ENCODE results near the gene BARD1. TPM values are rescaled to one million over a fixed set of nuclear protein-coding genes. Genes with fewer than 3 reads are reported as not detected.
A peak's percentile ranks its signal among the peaks of the same experiment; 100 is the strongest.
"Not testable (repeated sequence)": the region's sequence is repeated elsewhere in the genome, so short reads cannot be mapped to it uniquely, and the experiment has no call there.

BARD1 gene
- polyA plus RNA-seq, 6 donors from 2014 or later = 10.4 to 24.9 (median 17.8) TPM

- no peak for ATAC-seq (ENCODE audit: low read depth in 2 of 2)
- Mint-ChIP-seq H3K4me3 (no peak overlapping the region), H3K36me3 (peaks cover under 1 to 10% of the 10 kb centered on the region in 2 donors)
Measured at GRCh38 chr2:214695789-214696188, 113.7 kb downstream of the BARD1 start.

DNA sequence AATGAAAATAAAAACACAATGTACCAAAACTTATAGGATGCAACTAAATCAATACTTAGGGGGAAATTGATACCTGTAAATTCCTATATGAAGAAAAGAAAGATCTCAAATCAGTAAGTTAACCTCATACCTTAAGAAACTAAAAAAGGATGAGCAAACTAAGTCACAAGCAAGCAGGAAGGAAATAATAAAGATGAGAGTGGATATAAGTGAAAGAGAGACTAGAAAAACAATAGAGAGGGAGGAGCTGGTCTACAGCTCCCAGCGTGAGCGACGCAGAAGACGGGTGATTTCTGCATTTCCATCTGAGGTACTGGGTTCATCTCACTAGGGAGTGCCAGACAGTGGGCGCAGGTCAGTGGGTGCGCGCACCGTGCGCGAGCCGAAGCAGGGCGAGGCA is 125.9 kb downstream of the BARD1 start:
- H3K9me3 Mint-ChIP-seq = peaks cover 0 to 16% (median 4%) of the 10 kb centered on the region in 7 donors
- not testable (repeated sequence) for H3K27me3 Mint-ChIP-seq; H3K36me3 Mint-ChIP-seq; H3K4me1 Mint-ChIP-seq; DNase-seq; ATAC-seq (ENCODE audit: low read depth in 2 of 2)
- peak overlapping the region; percentile 60 to 93 (median 84) for H3K4me3 Mint-ChIP-seq
- H3K27ac Mint-ChIP-seq = peak overlapping the region in 3 of 6 donors; percentile 47 to 85 (median 62)

More at GRCh38 chr2:214695789-214696188, 113.7 kb downstream of the BARD1 start:
- peaks cover 2 to 19% (median 8%) of the 10 kb centered on the region in 7 donors for H3K9me3 Mint-ChIP-seq
- H3K27me3 Mint-ChIP-seq = no peaks in the 10 kb centered on the region
- DNase-seq = no peak
- no peak overlapping the region for H3K27ac Mint-ChIP-seq
- H3K4me1 Mint-ChIP-seq = no peaks in the 10 kb centered on the region

DNA sequence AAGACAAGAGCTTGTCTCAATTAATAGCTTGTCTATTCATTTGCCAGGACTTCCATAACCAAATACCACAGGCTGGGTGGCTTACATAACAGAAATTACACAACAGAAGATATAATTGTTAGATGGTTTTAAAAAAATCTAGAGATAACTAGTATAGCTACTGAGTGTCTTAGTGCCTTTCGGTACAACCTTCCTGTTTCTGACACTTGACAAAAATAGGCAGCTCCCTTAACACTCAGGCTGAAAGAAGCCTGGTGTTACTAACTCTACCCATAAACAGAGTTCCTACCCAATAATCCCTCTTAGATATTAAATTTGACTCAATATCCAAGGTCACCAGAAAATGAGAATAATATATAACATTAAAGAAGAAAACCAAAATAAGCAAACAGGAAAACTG is 129.7 kb downstream of the BARD1 start:
- peaks cover 0 to 8% (median 5%) of the 10 kb centered on the region in 3 donors for H3K27me3 Mint-ChIP-seq
- ATAC-seq (ENCODE audit: low read depth in 2 of 2) (no peak), DNase-seq (no peak)
- peaks cover 4 to 7% (median 6%) of the 10 kb centered on the region in 3 donors for H3K4me1 Mint-ChIP-seq
- H3K36me3 Mint-ChIP-seq = peaks cover 0 to 5% of the 10 kb centered on the region in 2 donors
- H3K27ac Mint-ChIP-seq = no peak overlapping the region
- H3K4me3 Mint-ChIP-seq = no peak overlapping the region
- peaks cover 0 to 16% (median 4%) of the 10 kb centered on the region in 7 donors for H3K9me3 Mint-ChIP-seq

DNA sequence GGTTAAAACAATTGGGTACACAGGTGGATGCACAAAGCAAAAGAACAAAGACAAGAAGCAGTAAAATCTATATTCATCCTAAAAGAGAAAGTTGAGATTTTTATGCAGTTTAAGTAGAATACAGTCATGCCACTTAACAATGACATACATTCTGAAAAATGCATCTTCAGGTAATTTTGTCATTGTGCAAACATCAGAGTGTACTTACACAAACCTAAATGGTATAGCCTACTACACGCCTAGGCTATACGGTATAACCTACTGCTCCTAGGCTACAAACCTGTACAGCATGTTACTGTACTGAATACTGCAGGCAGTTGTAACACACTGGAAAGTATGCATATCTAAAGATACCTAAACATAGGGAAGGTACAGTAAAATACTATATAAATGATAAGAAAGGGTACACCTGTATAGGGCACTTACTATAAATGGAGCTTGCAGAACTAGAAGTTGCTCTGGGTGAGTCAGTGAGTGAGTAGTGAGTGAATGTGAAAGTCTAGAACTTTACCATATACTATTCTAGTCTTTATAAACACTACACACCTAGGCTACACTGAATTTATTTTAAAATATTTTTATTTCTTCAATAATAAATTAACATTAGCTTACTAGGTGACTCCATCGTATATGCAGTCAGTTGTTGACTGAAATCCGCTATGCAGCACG is 132.9 kb downstream of the BARD1 start:
- Mint-ChIP-seq H3K9me3 (peaks cover 0 to 16% (median 4%) of the 10 kb centered on the region in 7 donors), H3K4me1 (no peaks in the 10 kb centered on the region), H3K36me3 (peaks cover 0 to 5% of the 10 kb centered on the region in 2 donors), H3K27me3 (no peaks in the 10 kb centered on the region), H3K4me3 (no peak overlapping the region), H3K27ac (no peak overlapping the region)
- DNase-seq (no peak), ATAC-seq (ENCODE audit: low read depth in 2 of 2) (no peak)

All from naive B cell (primary cell).